CD4-positive, alpha-beta T cell treated with Interleukin-6 for 4 hours (primary cell): Measurements from ENCODE around the gene LRP1-AS.

Experiments
- DNase-seq: peaks from one replicate; pipeline ENCODE4 v3.0.0-alpha.2; 2020; ENCODE audit warnings: mixed read lengths

Gene LRP1-AS

GRCh38 chr12:57158665-57159064, 11.2 kb upstream of the LRP1-AS start:
- no peak for DNase-seq

- no peak for DNase-seq
Observed at GRCh38 chr12:57158186-57158585, 10.8 kb upstream of the LRP1-AS start.

GRCh38 chr12:57157588-57158173, 10.3 kb upstream of the LRP1-AS start:
- no peak for DNase-seq

- no peak for DNase-seq
Observed at GRCh38 chr12:57156701-57157403, 9.4 kb upstream of the LRP1-AS start.

GRCh38 chr12:57154804-57155434, 7.5 kb upstream of the LRP1-AS start:
- no peak for DNase-seq

GRCh38 chr12:57154076-57154475, 6.7 kb upstream of the LRP1-AS start:
- no peak for DNase-seq

GRCh38 chr12:57153415-57153997, 6.1 kb upstream of the LRP1-AS start:
- DNase-seq: no peak

GRCh38 chr12:57152639-57153038, 5.2 kb upstream of the LRP1-AS start:
- no peak for DNase-seq

- no peak for DNase-seq
Observed at GRCh38 chr12:57151741-57152630, 4.6 kb upstream of the LRP1-AS start.

GRCh38 chr12:57150400-57151000, 3.1 kb upstream of the LRP1-AS start:
- DNase-seq: no peak

- no peak for DNase-seq
Observed at GRCh38 chr12:57149245-57149900, 2.0 kb upstream of the LRP1-AS start.

- no peak for DNase-seq
Observed at GRCh38 chr12:57148469-57149244, 1.2 kb upstream of the LRP1-AS start.

GRCh38 chr12:57146092-57146491, 1.3 kb downstream of the LRP1-AS start:
- DNase-seq: no peak

- no peak for DNase-seq
Observed at GRCh38 chr12:57145460-57146059, 1.9 kb downstream of the LRP1-AS start.

GRCh38 chr12:57143454-57143853, 4.0 kb downstream of the LRP1-AS start:
- no peak for DNase-seq

- no peak for DNase-seq
Observed at GRCh38 chr12:57142727-57143126, 4.7 kb downstream of the LRP1-AS start.

- no peak for DNase-seq
Observed at GRCh38 chr12:57142121-57142520, 5.3 kb downstream of the LRP1-AS start.

GRCh38 chr12:57141249-57141648, 6.2 kb downstream of the LRP1-AS start:
- DNase-seq: no peak

GRCh38 chr12:57139796-57140649, 7.4 kb downstream of the LRP1-AS start:
- DNase-seq: no peak
